A673 (cell line): ENCODE measurements around the gene DTL. TPM values are rescaled to one million over a fixed set of nuclear protein-coding genes. Genes with fewer than 3 reads are reported as not detected.

Experiments
- BruUV-seq: library from RNA; stranded (reverse); fragments of 400-500 nt; replicated peaks from 2 replicates; lab custom pipeline; 2021; lab: Mats Ljungman, UMichigan
- CTCF ChIA-PET: fragments of 300-600 bp; sonication (Branson Sonifier 250); formaldehyde crosslinking; loops from one replicate; lab custom pipeline; 2022; ENCODE audit warnings: antibody characterized with exemption; lab: Charles Lee
- POLR2A ChIA-PET: fragments of 300-600 bp; sonication (Branson Sonifier 250); formaldehyde crosslinking; loops from one replicate; lab custom pipeline; 2022; ENCODE audit warnings: antibody characterized with exemption; ENCODE audit not compliant: low non-redundant PET; lab: Charles Lee
- DNase-seq: peaks from one replicate; pipeline ENCODE4 v3.0.0-alpha.2; 2015; ENCODE audit warnings: low spot score
- H3K27ac ChIP-seq: fragments of 200-600 bp; sonication (generic); 2 replicates; pipeline ENCODE4 v1.5.1; 2016; ENCODE audit warnings: mixed run types, low read depth, mild to moderate bottlenecking, mixed read lengths, antibody characterized with exemption, low read length; ENCODE audit not compliant: poor library complexity, severe bottlenecking
- H3K27me3 ChIP-seq: fragments of 200-600 bp; sonication (generic); replicated peaks from 2 replicates; pipeline ENCODE4 v1.6.1; 2017; ENCODE audit warnings: mixed run types, low read depth, mild to moderate bottlenecking, mixed read lengths, antibody characterized with exemption, low read length; ENCODE audit not compliant: insufficient read depth, poor library complexity
- H3K36me3 ChIP-seq: fragments of 200-600 bp; sonication (generic); 2 replicates; pipeline ENCODE4 v1.6.1; 2016; ENCODE audit warnings: mixed run types, mild to moderate bottlenecking, mixed read lengths, antibody characterized with exemption, low read length; ENCODE audit not compliant: insufficient read depth, poor library complexity, severe bottlenecking
- H3K4me1 ChIP-seq: fragments of 200-600 bp; sonication (generic); 2 replicates; pipeline ENCODE4 v1.6.1; 2017; ENCODE audit warnings: mixed run types, mild to moderate bottlenecking, mixed read lengths, antibody characterized with exemption, low read length; ENCODE audit not compliant: insufficient read depth, poor library complexity, severe bottlenecking
- H3K4me3 ChIP-seq: fragments of 200-600 bp; sonication (generic); 2 replicates; pipeline ENCODE4 v1.5.1; 2016; ENCODE audit warnings: low read depth, mixed run types, mild to moderate bottlenecking, mixed read lengths, low read length; ENCODE audit not compliant: poor library complexity, severe bottlenecking
- H3K9me3 ChIP-seq: fragments of 200-600 bp; sonication (generic); 2 replicates; pipeline ENCODE4 v1.6.1; 2016; ENCODE audit warnings: mixed run types, low read depth, mild to moderate bottlenecking, mixed read lengths, antibody characterized with exemption, low read length; ENCODE audit not compliant: poor library complexity, severe bottlenecking
- EZH2 ChIP-seq: fragments of 200-600 bp; sonication (generic); IDR thresholded peaks from 2 replicates; pipeline ENCODE4 v1.6.1; 2017; ENCODE audit warnings: borderline replicate concordance, low read depth, mild to moderate bottlenecking, mixed read lengths, antibody characterized with exemption, low read length; ENCODE audit not compliant: poor library complexity, severe bottlenecking
- intact Hi-C: fragments of 100-400 bp; cut with micrococcal nuclease; formaldehyde crosslinking; loops from one replicate; pipeline ENCODE4 v1.10.0; 2022; ENCODE audit not compliant: unreplicated experiment
- total RNA-seq: library from RNA; stranded (reverse); gene quantifications from 2 replicates; pipeline ENCODE4 v1.2.3, GENCODE V29; 2021
- TF ChIP-seq, protein P1 (sequence below): fragments of 300-800, 200-600 bp; sonication (generic); conservative IDR thresholded peaks from 2 replicates; pipeline ENCODE4 v1.5.1; 2017; ENCODE audit warnings: low read depth, mild to moderate bottlenecking, antibody characterized with exemption, low read length, moderate library complexity, mixed read lengths

DTL gene
- total RNA-seq, 1 experiment from 2014 or later, result 84.3 TPM

DNA sequence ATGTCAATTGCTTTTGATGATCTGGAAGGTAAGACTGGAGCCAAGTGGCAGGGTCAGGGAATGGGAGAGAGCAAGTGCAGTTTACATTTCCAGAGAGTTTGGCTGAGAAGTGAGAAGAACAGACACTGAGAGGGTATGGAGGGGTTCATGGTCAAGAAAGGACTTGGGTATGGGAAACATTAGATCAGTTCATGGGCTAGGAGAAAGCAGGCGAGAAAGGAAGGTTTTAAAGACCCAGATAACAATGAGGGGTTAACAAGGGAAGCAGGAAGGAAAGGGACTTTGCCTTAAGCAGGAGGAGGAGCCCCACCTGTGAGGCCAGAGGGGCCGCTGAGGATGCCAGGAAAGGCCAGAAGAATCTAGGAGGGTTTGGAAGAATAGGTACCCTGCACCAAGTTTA lies 78.2 kb downstream of the DTL start:
- TF ChIP-seq, protein P1, sequence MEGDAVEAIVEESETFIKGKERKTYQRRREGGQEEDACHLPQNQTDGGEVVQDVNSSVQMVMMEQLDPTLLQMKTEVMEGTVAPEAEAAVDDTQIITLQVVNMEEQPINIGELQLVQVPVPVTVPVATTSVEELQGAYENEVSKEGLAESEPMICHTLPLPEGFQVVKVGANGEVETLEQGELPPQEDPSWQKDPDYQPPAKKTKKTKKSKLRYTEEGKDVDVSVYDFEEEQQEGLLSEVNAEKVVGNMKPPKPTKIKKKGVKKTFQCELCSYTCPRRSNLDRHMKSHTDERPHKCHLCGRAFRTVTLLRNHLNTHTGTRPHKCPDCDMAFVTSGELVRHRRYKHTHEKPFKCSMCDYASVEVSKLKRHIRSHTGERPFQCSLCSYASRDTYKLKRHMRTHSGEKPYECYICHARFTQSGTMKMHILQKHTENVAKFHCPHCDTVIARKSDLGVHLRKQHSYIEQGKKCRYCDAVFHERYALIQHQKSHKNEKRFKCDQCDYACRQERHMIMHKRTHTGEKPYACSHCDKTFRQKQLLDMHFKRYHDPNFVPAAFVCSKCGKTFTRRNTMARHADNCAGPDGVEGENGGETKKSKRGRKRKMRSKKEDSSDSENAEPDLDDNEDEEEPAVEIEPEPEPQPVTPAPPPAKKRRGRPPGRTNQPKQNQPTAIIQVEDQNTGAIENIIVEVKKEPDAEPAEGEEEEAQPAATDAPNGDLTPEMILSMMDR, result no peak
- no peak for TF ChIP-seq EZH2
- Histone ChIP-seq H3K4me3 (no peak overlapping the region), H3K36me3 (no peaks in the 10 kb centered on the region), H3K4me1 (peaks cover 14% of the 10 kb centered on the region), H3K9me3 (no peaks in the 10 kb centered on the region), H3K27me3 (no peaks in the 10 kb centered on the region), H3K27ac (no peak overlapping the region)
- ChIA-PET POLR2A (no interaction called here), CTCF (no interaction called here)
- no peak for DNase-seq
- BruUV-seq, result no TSS peak
- intact Hi-C loops, result no loop called here

DNA sequence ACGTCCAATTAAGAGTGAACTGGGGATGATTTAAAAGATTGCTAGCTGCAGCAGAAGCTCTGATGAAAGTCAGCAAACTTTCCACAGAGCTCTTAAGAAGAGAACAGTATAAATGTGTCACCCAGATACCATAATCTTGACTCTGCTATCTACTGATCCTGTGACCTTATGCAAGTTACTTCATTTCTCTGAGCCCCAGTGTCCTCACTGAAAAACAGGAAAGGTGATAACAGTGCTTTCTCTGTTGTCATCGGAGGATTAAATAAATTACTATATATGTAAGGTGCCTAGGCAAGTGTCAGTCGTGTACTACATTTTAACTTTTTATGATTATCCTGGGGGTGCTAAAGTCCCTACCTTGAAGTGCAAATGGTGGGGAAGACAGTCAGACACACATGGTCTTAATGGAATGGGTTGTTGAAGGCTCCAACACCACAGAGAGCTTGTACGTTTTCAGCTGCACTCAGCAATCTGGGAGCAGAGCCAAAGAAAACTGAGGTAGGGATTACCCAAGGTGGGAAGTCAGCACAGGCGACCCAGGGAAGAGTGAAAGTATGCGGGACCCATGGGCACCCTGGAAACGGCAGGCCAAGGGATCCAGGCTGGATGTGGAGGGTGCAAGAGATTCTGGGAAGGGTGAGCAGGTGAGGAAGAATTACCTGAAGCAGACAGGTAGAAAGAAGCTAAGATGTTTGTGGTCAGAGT lies 82.8 kb downstream of the DTL start:
- intact Hi-C loops, result no loop called here
- BruUV-seq, result no TSS peak
- no peak for TF ChIP-seq EZH2
- TF ChIP-seq, protein P1, result no peak
- no peak overlapping the region for H3K4me3 ChIP-seq
- no peaks in the 10 kb centered on the region for H3K9me3 ChIP-seq
- H3K27ac ChIP-seq, result no peak overlapping the region
- POLR2A ChIA-PET, result no interaction called here
- no peaks in the 10 kb centered on the region for H3K27me3 ChIP-seq
- H3K4me1 ChIP-seq, result no peaks in the 10 kb centered on the region
- H3K36me3 ChIP-seq, result no peaks in the 10 kb centered on the region
- DNase-seq, result no peak
- CTCF ChIA-PET, result no interaction called here

DNA sequence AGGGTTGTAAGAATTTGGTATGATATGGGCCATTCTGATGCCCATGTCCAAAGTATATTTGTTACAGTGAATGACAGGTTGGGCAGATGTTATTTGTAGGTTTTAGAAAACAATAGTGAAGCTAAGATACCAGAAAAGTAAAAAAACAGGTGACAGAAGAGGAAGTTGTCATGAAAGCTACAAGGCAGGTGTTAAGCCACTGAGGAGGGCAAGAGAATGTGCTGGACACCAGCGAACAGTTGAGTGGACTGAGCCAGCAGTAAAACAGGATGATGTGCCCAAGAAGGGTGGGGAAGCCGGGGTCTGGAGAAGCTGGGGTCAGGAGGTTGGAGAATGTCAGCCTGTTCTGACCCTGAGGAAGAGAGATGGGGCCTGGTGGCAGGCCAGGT lies 83.3 kb downstream of the DTL start:
- H3K36me3 ChIP-seq, result no peaks in the 10 kb centered on the region
- no peak for DNase-seq
- TF ChIP-seq EZH2, result no peak
- TF ChIP-seq, protein P1, result no peak
- CTCF ChIA-PET, result no interaction called here
- H3K4me1 ChIP-seq, result no peaks in the 10 kb centered on the region
- H3K27me3 ChIP-seq, result no peaks in the 10 kb centered on the region
- intact Hi-C loops, result no loop called here
- H3K9me3 ChIP-seq, result no peaks in the 10 kb centered on the region
- no peak overlapping the region for H3K27ac ChIP-seq
- no TSS peak for BruUV-seq
- no peak overlapping the region for H3K4me3 ChIP-seq
- POLR2A ChIA-PET, result no interaction called here
